ENCODE data around the gene CLMN. TPM values are rescaled to one million over a fixed set of nuclear protein-coding genes. Genes with fewer than 3 reads are reported as not detected.

Gene CLMN
- polyA plus RNA-seq, 3 donors: 22.0 to 33.7 (median 23.2) TPM

GRCh38 chr14:95244587-95244986 lies 75.1 kb downstream of the CLMN start:
- peaks cover 0 to 3% of the 10 kb centered on the region in 2 donors for H3K36me3 Mint-ChIP-seq
- H3K4me3 ChIP-seq (replicated peaks in 1 of 3; ENCODE audit: low read depth in 2 of 3, low read length in 3 of 3): no peak overlapping the region
- H3K27me3 ChIP-seq (ENCODE audit: control insufficient read depth in 2 of 2, insufficient read depth in 2 of 2, low read length in 2 of 2): no peaks in the 10 kb centered on the region
- peaks cover 2 to 7% (median 3%) of the 10 kb centered on the region in 3 donors for H3K27me3 Mint-ChIP-seq (ENCODE audit: low read depth in 3 of 3)
- H3K9me3 Mint-ChIP-seq: peaks cover 0 to 4% (median 2%) of the 10 kb centered on the region in 7 donors
- intact Hi-C loops (cut with micrococcal nuclease): no loop called here
- H3K4me1 Mint-ChIP-seq: peaks cover 13% of the 10 kb centered on the region
- no peak overlapping the region for H3K27ac Mint-ChIP-seq
- H3K4me1 ChIP-seq (ENCODE audit: control insufficient read depth in 1 of 2, insufficient read depth in 2 of 2, low read length in 2 of 2): peaks cover 0 to 7% of the 10 kb centered on the region in 2 donors
- WGBS (ENCODE audit: insufficient coverage): 100% methylated on average over 3 of the region's 3 CpGs
- no peak overlapping the region for H3K4me3 Mint-ChIP-seq
- no peak overlapping the region for H3K4me2 ChIP-seq (replicated peaks; ENCODE audit: extremely low read depth, low read length, poor library complexity, severe bottlenecking)
- no peak for DNase-seq
- peaks cover 78% of the 10 kb centered on the region for H4K20me1 ChIP-seq (ENCODE audit: insufficient read depth, low read length)
- no peaks in the 10 kb centered on the region for H3K79me2 ChIP-seq (ENCODE audit: insufficient read depth, low read length)
- H3K9ac ChIP-seq (ENCODE audit: insufficient read depth, low read length, poor library complexity, severe bottlenecking): no peak overlapping the region
- no peaks in the 10 kb centered on the region for H3K9me3 ChIP-seq (replicated peaks in 1 of 2; ENCODE audit: control insufficient read depth in 1 of 2, insufficient read depth in 1 of 2, low read length in 2 of 2)
- no peak for TF ChIP-seq CTCF (IDR thresholded peaks at IDR 0.05)
- H3K36me3 ChIP-seq (replicated peaks in 1 of 2; ENCODE audit: control insufficient read depth in 1 of 2, insufficient read depth in 2 of 2, low read length in 2 of 2): no peaks in the 10 kb centered on the region
- H3K27ac ChIP-seq (ENCODE audit: low read depth in 1 of 2, low read length in 2 of 2): no peak overlapping the region
- no peak overlapping the region for H2AFZ ChIP-seq (ENCODE audit: insufficient read depth, low read depth, low read length, poor library complexity, severe bottlenecking)

GRCh38 chr14:95242870-95243269 lies 76.8 kb downstream of the CLMN start:
- TF ChIP-seq CTCF (IDR thresholded peaks at IDR 0.05): no peak
- H3K4me1 Mint-ChIP-seq: peaks cover 9% of the 10 kb centered on the region
- peaks cover 0 to 6% of the 10 kb centered on the region in 2 donors for H3K36me3 Mint-ChIP-seq
- no peak overlapping the region for H3K4me3 Mint-ChIP-seq
- H3K9me3 ChIP-seq (replicated peaks in 1 of 2; ENCODE audit: control insufficient read depth in 1 of 2, insufficient read depth in 1 of 2, low read length in 2 of 2): no peaks in the 10 kb centered on the region
- no peaks in the 10 kb centered on the region for H3K79me2 ChIP-seq (ENCODE audit: insufficient read depth, low read length)
- intact Hi-C loops (cut with micrococcal nuclease): no loop called here
- peaks cover 0 to 4% (median 2%) of the 10 kb centered on the region in 7 donors for H3K9me3 Mint-ChIP-seq
- H3K27me3 Mint-ChIP-seq (ENCODE audit: low read depth in 3 of 3): peaks cover 2 to 3% (median 3%) of the 10 kb centered on the region in 3 donors
- DNase-seq: no peak
- no peak overlapping the region for H3K9ac ChIP-seq (ENCODE audit: insufficient read depth, low read length, poor library complexity, severe bottlenecking)
- H3K36me3 ChIP-seq (replicated peaks in 1 of 2; ENCODE audit: control insufficient read depth in 1 of 2, insufficient read depth in 2 of 2, low read length in 2 of 2): no peaks in the 10 kb centered on the region
- WGBS (ENCODE audit: insufficient coverage): no CpG with 5 or more reads among the region's 1 CpG
- H3K4me3 ChIP-seq (replicated peaks in 1 of 3; ENCODE audit: low read depth in 2 of 3, low read length in 3 of 3): no peak overlapping the region
- H3K27me3 ChIP-seq (ENCODE audit: control insufficient read depth in 2 of 2, insufficient read depth in 2 of 2, low read length in 2 of 2): no peaks in the 10 kb centered on the region
- no peak overlapping the region for H2AFZ ChIP-seq (ENCODE audit: insufficient read depth, low read depth, low read length, poor library complexity, severe bottlenecking)
- peaks cover 79% of the 10 kb centered on the region for H4K20me1 ChIP-seq (ENCODE audit: insufficient read depth, low read length)
- H3K27ac ChIP-seq (ENCODE audit: low read depth in 1 of 2, low read length in 2 of 2): no peak overlapping the region
- no peak overlapping the region for H3K4me2 ChIP-seq (replicated peaks; ENCODE audit: extremely low read depth, low read length, poor library complexity, severe bottlenecking)
- peaks cover 0 to 7% of the 10 kb centered on the region in 2 donors for H3K4me1 ChIP-seq (ENCODE audit: control insufficient read depth in 1 of 2, insufficient read depth in 2 of 2, low read length in 2 of 2)
- no peak overlapping the region for H3K27ac Mint-ChIP-seq
